ENCODE data around the gene NKAP.
"Not testable (repeated sequence)": the region's sequence is repeated elsewhere in the genome, so short reads cannot be mapped to it uniquely, and the experiment has no call there.

DNA sequence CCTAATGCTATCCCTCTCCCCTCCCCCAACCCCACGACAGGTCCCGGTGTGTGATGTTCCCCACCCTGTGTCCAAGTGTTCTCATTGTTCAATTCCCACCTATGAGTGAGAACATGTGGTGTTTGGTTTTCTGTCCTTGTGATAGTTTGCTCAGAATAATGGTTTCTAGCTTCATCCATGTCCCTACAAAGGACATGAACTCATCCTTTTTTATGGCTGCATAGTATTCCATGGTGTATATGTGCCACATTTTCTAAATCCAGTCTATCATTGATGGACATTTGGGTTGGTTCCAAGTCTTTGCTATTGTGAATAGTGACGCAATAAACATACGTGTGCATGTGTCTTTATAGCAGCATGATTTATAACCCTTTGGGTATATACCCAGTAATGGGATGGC is 33.6 kb upstream of the NKAP start:
- TF ChIP-seq ARNT (IDR thresholded peaks at IDR 0.05); USF1 (CRISPR knock-in tag; IDR thresholded peaks at IDR 0.05); TEAD4 (IDR thresholded peaks at IDR 0.05; ENCODE audit: low read length); TEAD4 (CRISPR knock-in tag; IDR thresholded peaks at IDR 0.05; ENCODE audit: borderline replicate concordance): not testable (repeated sequence)
